LNCAP (cell line): ENCODE data around the gene WDFY3.

ENCODE experiments used
- CTCF ChIP-seq: fragments of 450-650 bp; IDR thresholded peaks from 2 replicates; pipeline ENCODE4 v1.5.1; 2017; ENCODE audit warnings: mild to moderate bottlenecking

Gene WDFY3

GRCh38 chr4:84677995-84678394 lies 288.5 kb downstream of the WDFY3 start:
- no peak for TF ChIP-seq CTCF

- no peak for TF ChIP-seq CTCF
Measured at GRCh38 chr4:84677093-84677492, 289.4 kb downstream of the WDFY3 start.

GRCh38 chr4:84673475-84674240 lies 292.8 kb downstream of the WDFY3 start:
- no peak for TF ChIP-seq CTCF

- TF ChIP-seq CTCF, result no peak
Measured at GRCh38 chr4:84672177-84672576, 294.3 kb downstream of the WDFY3 start.

GRCh38 chr4:84669201-84669600 lies 297.3 kb downstream of the WDFY3 start:
- no peak for TF ChIP-seq CTCF

GRCh38 chr4:84666439-84666838 lies 300.1 kb downstream of the WDFY3 start:
- no peak for TF ChIP-seq CTCF

- TF ChIP-seq CTCF, result no peak
Measured at GRCh38 chr4:84661191-84661939, 305.1 kb downstream of the WDFY3 start.
